Subcutaneous abdominal adipose tissue (tissue), 5 donors: Measurements from ENCODE around the gene HAPSTR1.
A peak's percentile ranks its signal among the peaks of the same experiment; 100 is the strongest.
"Not testable (repeated sequence)": the region's sequence is repeated elsewhere in the genome, so short reads cannot be mapped to it uniquely, and the experiment has no call there.

Experiments
- H3K27ac ChIP-seq: one replicate; pipeline ENCODE4 v1.7.0; 2013; ENCODE audit warnings: low read depth, mild to moderate bottlenecking, inconsistent platforms, low read length, moderate library complexity
- H3K27me3 ChIP-seq, 5 donors: one replicate each; pipeline ENCODE4 v1.7.0; 2013; ENCODE audit warnings: low read length in 5 of 5, inconsistent platforms in 1 of 5; ENCODE audit not compliant: control insufficient read depth in 5 of 5, insufficient read depth in 4 of 5
- H3K36me3 ChIP-seq, 5 donors: one replicate each; pipeline ENCODE4 v1.7.0; 2013; ENCODE audit warnings: low read length in 5 of 5; ENCODE audit not compliant: control insufficient read depth in 5 of 5, insufficient read depth in 5 of 5
- H3K4me1 ChIP-seq, 5 donors: one replicate each; pipeline ENCODE4 v1.7.0; 2013; ENCODE audit warnings: low read length in 5 of 5, mild to moderate bottlenecking in 3 of 5, moderate library complexity in 1 of 5; ENCODE audit not compliant: control insufficient read depth in 5 of 5, insufficient read depth in 5 of 5
- H3K4me3 ChIP-seq, 5 donors: one replicate each; pipeline ENCODE4 v1.7.0; 2013; ENCODE audit warnings: low read length in 5 of 5, low read depth in 1 of 5
- H3K9ac ChIP-seq, 5 donors: one replicate each; pipeline ENCODE4 v1.7.0; 2013; ENCODE audit warnings: low read length in 5 of 5, mild to moderate bottlenecking in 4 of 5, moderate library complexity in 3 of 5
- H3K9me3 ChIP-seq, 5 donors: one replicate each; pipeline ENCODE4 v1.7.0; 2013; ENCODE audit warnings: low read length in 5 of 5; ENCODE audit not compliant: control insufficient read depth in 5 of 5
- donor health status: healthy.
- donor health status: healthy.
- donor health status: healthy.
- donor health status: healthy.
- donor health status: healthy.

HAPSTR1 gene

DNA sequence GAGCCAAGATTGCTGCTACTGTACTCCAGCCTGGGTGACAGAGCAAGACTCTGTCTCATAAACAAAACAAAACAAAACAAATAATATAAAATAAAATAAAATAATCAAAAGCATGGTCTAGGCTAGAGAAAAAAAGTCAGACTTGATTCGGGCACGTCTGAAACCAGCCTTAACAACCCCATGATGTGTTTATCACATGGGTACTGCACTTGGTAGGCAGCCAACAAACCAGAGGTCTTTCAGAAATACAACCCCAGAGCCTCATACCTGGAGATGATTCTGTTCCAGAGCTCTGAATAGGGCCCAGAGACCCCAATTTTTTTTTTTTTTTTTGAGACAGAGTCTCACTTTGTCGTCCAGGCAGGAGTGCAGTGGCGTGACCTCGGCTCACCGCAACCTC is 9.6 kb upstream of the HAPSTR1 start:
- no peaks in the 10 kb centered on the region for H3K9me3 ChIP-seq

DNA sequence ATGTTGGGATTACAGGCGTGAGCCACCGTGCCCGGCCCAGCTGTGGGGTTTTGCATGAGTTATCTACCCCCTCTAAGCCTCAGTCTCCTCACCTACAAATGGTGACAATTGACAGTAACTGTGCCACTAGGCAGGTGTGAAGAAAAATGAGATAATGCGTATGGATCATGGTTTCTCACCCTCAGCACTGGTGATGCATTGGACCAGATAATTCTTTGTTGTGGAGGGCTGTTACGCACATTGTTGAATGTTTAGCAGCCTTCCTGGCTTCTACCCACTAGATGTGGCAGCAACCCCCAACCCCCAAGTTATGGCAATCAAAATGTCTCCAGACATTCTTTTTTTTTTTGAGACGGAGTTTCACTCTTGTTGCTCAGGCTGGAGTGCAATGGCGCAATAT is 9.0 kb upstream of the HAPSTR1 start:
- Histone ChIP-seq H3K9ac (no peak overlapping the region), H3K27me3 (no peaks in the 10 kb centered on the region), H3K4me3 (no peak overlapping the region), H3K9me3 (no peaks in the 10 kb centered on the region), H3K4me1 (peaks cover 0 to 4% (median 0%) of the 10 kb centered on the region in 5 donors), H3K36me3 (no peaks in the 10 kb centered on the region), H3K27ac (no peak overlapping the region)

More for the DNA sequence above, 9.6 kb upstream of the HAPSTR1 start:
- Histone ChIP-seq H3K36me3 (no peaks in the 10 kb centered on the region), H3K4me1 (peaks cover 0 to 4% (median 0%) of the 10 kb centered on the region in 5 donors), H3K27ac (no peak overlapping the region), H3K4me3 (no peak overlapping the region), H3K27me3 (no peaks in the 10 kb centered on the region), H3K9ac (no peak overlapping the region)

DNA sequence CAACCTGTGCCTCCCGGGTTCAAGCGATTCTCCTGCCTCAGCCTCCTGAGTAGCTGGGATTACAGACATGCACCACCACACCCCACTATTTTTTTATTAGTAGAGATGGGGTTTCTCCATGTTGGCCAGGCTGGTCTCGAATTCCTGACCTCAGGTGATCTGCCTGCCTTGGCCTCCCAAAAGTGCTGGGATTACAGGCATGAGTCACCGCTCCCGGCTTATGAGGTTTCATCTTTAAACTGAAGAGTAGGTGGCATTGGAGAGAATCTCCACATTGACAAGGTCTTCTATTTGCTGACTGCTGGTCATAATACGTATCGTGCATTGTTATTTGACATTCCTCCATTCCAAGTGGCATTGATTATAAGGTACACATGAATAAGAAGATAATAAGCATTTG is 3.7 kb upstream of the HAPSTR1 start:
- not testable (repeated sequence) for H3K36me3 ChIP-seq, H3K27me3 ChIP-seq, H3K4me3 ChIP-seq, H3K27ac ChIP-seq, H3K9me3 ChIP-seq, H3K9ac ChIP-seq
- H3K4me1 ChIP-seq: peaks cover 0 to 14% (median 13%) of the 10 kb centered on the region in 5 donors

DNA sequence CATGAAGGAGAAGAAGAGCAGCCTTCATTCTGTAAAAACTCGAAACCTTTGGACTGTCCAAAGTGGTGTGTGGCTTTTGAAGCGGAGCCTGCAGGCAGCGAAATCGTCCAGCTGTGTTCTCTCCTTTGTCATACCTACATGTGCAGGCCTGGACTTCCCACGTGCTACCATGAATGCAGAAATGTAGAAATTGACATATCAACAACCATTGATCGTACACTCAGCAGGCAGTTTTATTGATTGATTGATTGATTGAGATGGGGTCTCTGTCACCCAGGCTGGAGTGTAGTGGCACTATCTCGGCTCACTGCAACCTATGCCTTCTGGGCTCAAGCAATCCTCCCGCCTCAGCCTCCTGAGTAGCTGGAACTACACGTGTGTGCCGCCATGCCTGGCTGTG is 2.6 kb upstream of the HAPSTR1 start:
- Histone ChIP-seq H3K4me3 (no peak overlapping the region), H3K9me3 (no peaks in the 10 kb centered on the region), H3K9ac (no peak overlapping the region), H3K4me1 (peaks cover 0 to 25% (median 24%) of the 10 kb centered on the region in 5 donors), H3K36me3 (no peaks in the 10 kb centered on the region), H3K27ac (no peak overlapping the region), H3K27me3 (no peaks in the 10 kb centered on the region)

DNA sequence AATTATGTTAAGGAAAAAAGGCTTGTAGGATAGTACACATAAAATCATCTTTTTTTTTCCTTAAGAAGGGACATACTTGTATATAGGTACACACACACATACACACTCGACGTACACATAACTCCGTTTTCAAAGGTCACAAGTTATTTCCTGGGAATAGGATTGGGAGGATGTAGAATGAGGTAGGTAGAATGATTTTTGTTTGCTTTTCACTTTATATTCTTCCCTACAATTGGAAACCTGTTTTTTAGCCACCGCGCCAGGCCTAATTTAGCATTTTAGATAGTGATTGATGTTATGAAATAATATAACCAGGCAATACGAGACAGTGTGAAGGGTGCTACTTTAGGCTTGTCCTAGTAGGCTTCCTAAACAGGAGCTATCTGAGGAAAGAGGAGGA is 1.8 kb upstream of the HAPSTR1 start:
- Histone ChIP-seq H3K9me3 (no peaks in the 10 kb centered on the region), H3K4me3 (peak overlapping the region in 4 of 5 donors; percentile 72 to 84 (median 80)), H3K27ac (peak overlapping the region; percentile 54), H3K4me1 (peaks cover 2 to 33% (median 32%) of the 10 kb centered on the region in 5 donors), H3K27me3 (no peaks in the 10 kb centered on the region), H3K36me3 (no peaks in the 10 kb centered on the region), H3K9ac (peak overlapping the region in 2 of 5 donors; percentile 75 to 83)

DNA sequence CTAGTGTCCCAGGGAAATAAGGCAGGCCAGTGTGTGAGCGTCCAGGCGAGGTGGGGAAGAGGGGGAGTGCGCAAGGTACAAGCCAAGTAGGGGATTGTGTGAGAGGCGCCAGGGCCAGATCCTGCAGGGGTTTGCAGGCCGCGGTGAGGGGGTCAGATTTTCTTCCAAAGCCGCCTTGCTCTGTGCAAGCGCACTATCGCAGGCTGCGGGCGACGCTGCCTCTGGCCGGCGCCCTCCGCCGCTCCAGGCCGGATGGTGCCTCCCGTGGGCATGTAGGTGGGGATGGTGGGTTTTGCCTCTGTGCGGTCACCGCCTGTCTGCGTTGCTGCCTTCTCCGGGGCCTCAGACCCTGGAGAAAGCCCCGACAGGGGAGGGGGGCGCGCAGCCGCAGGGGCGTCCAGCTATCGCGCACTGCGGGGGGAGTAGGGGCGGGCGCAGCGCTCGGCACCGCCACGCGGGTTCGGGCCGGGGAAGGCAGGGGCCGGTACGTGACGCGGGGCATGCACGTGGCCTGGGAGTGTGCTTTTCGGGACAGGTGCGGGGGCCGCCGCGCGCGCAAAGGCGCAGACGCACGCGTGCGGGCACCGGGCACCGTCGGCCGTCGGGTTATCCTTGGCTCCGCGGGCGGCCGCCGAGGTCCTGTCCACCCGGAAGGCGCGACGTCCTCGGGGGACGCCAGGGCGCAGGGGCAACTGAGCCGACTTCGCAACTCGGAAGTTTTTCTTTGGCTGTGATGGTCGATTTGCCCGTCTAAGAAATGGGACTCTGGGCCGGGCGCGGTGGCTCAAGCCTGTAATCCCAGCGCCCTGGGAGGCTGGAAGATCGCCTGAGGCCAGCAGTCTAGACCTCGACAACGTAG is 1.1 kb upstream of the HAPSTR1 start:
- peak overlapping the region; percentile 72 to 84 (median 79) for H3K4me3 ChIP-seq
- H3K27me3 ChIP-seq: no peaks in the 10 kb centered on the region
- H3K9me3 ChIP-seq: no peaks in the 10 kb centered on the region
- H3K36me3 ChIP-seq: no peaks in the 10 kb centered on the region
- H3K27ac ChIP-seq: peak overlapping the region; percentile 77
- peaks cover 2 to 40% (median 38%) of the 10 kb centered on the region in 5 donors for H3K4me1 ChIP-seq
- peak overlapping the region in 4 of 5 donors; percentile 75 to 88 (median 83) for H3K9ac ChIP-seq

DNA sequence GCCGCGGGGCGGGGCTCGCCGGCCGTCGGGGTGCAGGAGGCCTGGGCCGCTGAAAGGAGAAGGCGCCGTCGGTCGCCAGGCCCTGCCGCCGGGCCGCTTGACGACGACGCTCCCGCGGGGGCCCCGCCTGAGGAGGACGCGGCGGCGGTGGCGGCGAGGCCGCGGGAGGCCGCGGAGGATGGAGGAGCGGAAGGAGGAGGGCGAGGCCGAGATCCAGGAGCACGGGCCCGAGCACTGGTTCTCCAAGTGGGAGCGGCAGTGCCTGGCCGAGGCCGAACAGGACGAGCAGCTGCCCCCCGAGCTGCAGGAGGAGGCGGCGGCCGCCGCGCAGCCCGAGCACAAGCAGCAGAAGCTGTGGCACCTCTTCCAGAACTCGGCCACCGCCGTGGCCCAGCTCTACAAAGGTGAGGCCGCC is 430 bp downstream of the HAPSTR1 start:
- Histone ChIP-seq H3K27ac (peak overlapping the region; percentile 86), H3K9ac (peak overlapping the region in 4 of 5 donors; percentile 85 to 98 (median 96)), H3K27me3 (no peaks in the 10 kb centered on the region), H3K9me3 (no peaks in the 10 kb centered on the region), H3K4me1 (peaks cover 2 to 52% (median 52%) of the 10 kb centered on the region in 5 donors), H3K36me3 (peaks cover 2 to 5% (median 4%) of the 10 kb centered on the region in 5 donors), H3K4me3 (peak overlapping the region in 4 of 5 donors; percentile 89 to 98 (median 94))

DNA sequence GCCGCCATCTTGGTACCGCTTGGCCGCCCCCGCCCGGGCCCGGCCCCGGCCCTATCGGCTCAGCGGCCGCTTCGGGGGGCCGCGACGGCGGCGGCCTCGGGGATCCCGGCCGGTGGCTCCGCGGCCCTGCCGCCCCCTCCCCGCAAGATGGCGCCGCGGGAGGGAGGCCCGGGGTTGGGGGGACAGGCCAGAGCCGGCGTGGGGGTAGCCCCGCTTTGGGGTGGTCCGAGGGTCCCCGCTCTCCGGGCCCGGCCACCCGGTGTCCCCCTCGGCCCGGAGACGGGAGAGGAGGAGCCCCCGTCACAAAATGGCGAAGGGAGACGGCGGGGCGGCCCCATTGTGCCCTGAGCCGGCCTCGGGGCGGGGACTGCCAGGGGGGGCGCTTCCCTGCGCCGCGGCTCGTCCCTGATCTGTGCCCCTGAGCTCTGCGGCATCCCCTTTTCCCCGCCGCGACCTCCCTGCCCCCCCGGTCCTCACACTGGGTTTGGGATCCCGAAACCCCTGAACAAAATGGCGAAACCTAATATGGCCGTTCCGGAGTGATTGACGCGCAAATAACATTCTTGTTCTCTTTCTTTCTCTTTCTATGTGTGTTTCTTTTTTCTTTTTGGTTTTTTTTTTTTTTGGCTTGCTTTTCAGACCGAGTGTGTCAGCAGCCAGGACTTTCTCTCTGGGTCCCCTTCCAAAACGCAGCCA is 986 bp downstream of the HAPSTR1 start:
- H3K9me3 ChIP-seq: no peaks in the 10 kb centered on the region
- peaks cover 2 to 8% (median 7%) of the 10 kb centered on the region in 5 donors for H3K36me3 ChIP-seq
- peak overlapping the region; percentile 89 to 98 (median 97) for H3K4me3 ChIP-seq
- no peaks in the 10 kb centered on the region for H3K27me3 ChIP-seq
- peak overlapping the region; percentile 86 for H3K27ac ChIP-seq
- peak overlapping the region; percentile 53 to 98 (median 94) for H3K9ac ChIP-seq
- peaks cover 3 to 58% (median 55%) of the 10 kb centered on the region in 5 donors for H3K4me1 ChIP-seq

DNA sequence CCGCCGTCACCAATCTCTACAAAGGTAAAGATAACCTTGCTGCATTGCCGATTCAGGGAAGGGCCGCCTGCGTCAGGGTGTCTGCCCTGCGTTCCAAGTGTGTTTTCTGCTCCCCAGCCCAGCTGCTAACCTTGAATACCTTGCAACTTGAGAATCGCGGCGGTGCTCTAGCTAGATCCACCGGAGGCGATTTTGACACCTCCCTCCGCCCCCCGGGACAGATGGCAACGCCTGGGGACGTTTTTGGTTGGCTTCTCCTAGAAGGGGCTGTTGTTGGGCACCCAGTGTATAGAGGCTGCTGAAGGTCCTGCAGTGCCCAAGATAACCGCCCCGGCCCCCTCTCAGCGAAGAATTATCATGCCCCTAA is 1.5 kb downstream of the HAPSTR1 start:
- peak overlapping the region; percentile 86 for H3K27ac ChIP-seq
- H3K9ac ChIP-seq: peak overlapping the region; percentile 53 to 98 (median 94)
- H3K4me3 ChIP-seq: peak overlapping the region; percentile 89 to 98 (median 97)
- H3K4me1 ChIP-seq: peaks cover 8 to 63% (median 60%) of the 10 kb centered on the region in 5 donors
- H3K27me3 ChIP-seq: no peaks in the 10 kb centered on the region
- no peaks in the 10 kb centered on the region for H3K9me3 ChIP-seq
- H3K36me3 ChIP-seq: peaks cover 2 to 13% (median 9%) of the 10 kb centered on the region in 5 donors
